Measurements from ENCODE around the gene CEP135.

Gene CEP135, protein sequence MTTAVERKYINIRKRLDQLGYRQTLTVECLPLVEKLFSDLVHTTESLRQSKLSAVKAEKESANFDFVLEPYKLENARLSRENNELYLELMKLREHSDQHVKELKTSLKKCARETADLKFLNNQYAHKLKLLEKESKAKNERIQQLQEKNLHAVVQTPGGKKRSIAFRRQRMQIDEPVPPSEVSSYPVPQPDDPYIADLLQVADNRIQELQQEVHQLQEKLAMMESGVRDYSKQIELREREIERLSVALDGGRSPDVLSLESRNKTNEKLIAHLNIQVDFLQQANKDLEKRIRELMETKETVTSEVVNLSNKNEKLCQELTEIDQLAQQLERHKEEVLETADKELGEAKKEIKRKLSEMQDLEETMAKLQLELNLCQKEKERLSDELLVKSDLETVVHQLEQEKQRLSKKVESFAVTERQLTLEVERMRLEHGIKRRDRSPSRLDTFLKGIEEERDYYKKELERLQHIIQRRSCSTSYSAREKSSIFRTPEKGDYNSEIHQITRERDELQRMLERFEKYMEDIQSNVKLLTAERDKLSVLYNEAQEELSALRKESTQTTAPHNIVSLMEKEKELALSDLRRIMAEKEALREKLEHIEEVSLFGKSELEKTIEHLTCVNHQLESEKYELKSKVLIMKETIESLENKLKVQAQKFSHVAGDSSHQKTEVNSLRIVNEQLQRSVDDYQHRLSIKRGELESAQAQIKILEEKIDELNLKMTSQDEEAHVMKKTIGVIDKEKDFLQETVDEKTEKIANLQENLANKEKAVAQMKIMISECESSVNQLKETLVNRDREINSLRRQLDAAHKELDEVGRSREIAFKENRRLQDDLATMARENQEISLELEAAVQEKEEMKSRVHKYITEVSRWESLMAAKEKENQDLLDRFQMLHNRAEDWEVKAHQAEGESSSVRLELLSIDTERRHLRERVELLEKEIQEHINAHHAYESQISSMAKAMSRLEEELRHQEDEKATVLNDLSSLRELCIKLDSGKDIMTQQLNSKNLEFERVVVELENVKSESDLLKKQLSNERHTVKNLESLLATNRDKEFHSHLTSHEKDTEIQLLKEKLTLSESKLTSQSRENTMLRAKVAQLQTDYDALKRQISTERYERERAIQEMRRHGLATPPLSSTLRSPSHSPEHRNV

DNA sequence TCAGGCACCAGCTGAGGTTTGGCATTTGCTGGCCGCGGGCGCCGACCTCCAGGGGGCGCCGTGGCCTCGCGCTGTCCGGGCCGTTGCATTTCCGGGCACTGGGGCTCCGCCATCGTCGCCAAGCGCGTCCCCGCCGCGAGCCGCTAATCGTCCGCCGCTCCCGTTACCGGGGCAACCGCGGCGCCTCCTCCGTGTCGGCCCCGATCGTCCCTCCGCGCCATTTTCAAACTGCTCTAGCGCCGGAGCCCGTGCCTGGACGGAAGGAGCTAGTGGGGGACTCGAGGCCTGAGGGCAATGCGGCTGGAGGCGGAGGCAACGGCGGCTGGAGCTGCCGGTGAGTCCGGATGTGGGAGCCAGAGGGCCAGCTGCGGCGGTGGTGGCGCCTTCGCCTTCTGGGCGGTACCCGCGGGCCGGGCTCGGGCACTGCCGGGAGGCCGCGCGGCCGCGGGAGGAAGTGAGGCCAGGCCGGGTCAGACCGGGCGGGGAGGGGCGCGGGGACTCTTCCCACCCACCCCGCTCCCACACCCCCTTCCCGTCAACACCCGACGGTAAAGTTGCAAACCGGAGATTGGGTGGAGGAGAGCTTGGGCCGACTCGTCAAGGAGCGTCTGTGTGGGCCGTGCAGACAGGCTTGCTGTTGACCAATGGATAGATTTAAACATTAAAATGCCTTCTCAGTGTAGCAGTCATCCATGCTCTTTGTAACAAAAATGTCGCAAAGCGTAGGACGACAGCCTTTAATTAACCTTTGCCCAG lies at the start of gene CEP135:
Gene CEP135 (plus strand): TSS at position 220 of the 756 bp plus-strand sequence. CDS start 3,186 bp downstream, outside the sequence.
- peak within 1 kb of the TSS; percentile 85 for H3K4me3 Mint-ChIP-seq
- peak within 1 kb of the TSS; percentile 97 for H3K27ac Mint-ChIP-seq
- H3K4me1 Mint-ChIP-seq (ENCODE audit: low read depth): peaks cover 34% of the 10 kb centered on the region
- no peaks in the 10 kb centered on the region for H3K9me3 Mint-ChIP-seq
- H3K36me3 Mint-ChIP-seq (ENCODE audit: low read depth): peaks cover 23% of the 10 kb centered on the region
- H3K27me3 Mint-ChIP-seq: no peaks in the 10 kb centered on the region
- intact Hi-C loops (cut with micrococcal nuclease): loop anchor here (2.0 to 10.0 kb wide), 6 partner anchors 42 to 1028 kb away; partner anchors contain the start of genes AASDH, EXOC1, NOA1 and POLR2B

GRCh38 chr4:55902677-55903076 lies 46.1 kb upstream of the CEP135 start:
- no peaks in the 10 kb centered on the region for H3K27me3 Mint-ChIP-seq
- peaks cover 52% of the 10 kb centered on the region for H3K36me3 Mint-ChIP-seq (ENCODE audit: low read depth)
- H3K4me1 Mint-ChIP-seq (ENCODE audit: low read depth): no peaks in the 10 kb centered on the region
- H3K27ac Mint-ChIP-seq: peak overlapping the region; percentile 11
- no peak overlapping the region for H3K4me3 Mint-ChIP-seq
- intact Hi-C loops (cut with micrococcal nuclease): no loop called here
- no peaks in the 10 kb centered on the region for H3K9me3 Mint-ChIP-seq

DNA sequence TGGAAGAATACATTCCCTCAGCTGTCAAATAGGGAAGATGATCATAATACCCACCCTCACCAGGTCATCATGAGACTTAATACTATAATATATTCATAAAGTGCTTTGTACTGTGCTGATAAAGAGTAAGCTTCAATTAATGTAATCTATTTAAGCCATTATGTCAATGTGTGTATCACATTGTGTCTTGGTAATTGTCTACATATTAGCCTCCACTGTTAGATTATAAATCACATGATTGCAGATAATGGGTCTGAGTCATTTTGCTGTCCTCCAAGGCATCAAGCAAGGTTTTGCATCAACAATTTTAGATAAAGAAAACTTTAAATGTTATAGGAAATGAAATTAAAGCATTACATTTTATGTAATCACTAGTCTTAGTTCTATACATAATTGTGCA lies 45.2 kb upstream of the CEP135 start:
- Mint-ChIP-seq H3K27ac (no peak overlapping the region), H3K36me3 (ENCODE audit: low read depth) (peaks cover 48% of the 10 kb centered on the region), H3K4me3 (no peak overlapping the region), H3K9me3 (no peaks in the 10 kb centered on the region), H3K27me3 (no peaks in the 10 kb centered on the region), H3K4me1 (ENCODE audit: low read depth) (no peaks in the 10 kb centered on the region)
- intact Hi-C loops (cut with micrococcal nuclease): no loop called here

- intact Hi-C loops (cut with micrococcal nuclease): no loop called here
- Mint-ChIP-seq H3K9me3 (no peaks in the 10 kb centered on the region), H3K27ac (no peak overlapping the region), H3K4me3 (no peak overlapping the region), H3K27me3 (no peaks in the 10 kb centered on the region), H3K4me1 (ENCODE audit: low read depth) (no peaks in the 10 kb centered on the region), H3K36me3 (ENCODE audit: low read depth) (peaks cover 48% of the 10 kb centered on the region)
Measured at GRCh38 chr4:55904576-55904975, 44.2 kb upstream of the CEP135 start.

DNA sequence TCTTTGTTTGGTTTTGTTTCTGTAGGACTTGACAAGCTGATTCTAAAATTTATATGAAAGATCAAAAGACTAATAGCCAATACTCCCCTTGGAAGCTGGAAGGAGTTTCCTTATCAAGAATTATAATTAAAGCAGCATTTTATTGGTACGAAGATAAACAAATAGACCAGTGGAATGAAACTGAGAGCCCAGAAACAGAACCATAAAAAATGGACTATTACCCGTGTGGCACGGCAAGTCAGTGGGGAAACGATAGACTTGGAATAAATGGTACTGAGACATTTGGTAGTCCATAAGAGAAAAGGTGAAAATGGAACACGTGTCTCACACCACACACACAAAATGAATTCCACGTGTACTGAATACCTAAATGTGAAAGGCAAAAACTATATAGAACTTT lies 42.4 kb upstream of the CEP135 start:
- H3K36me3 Mint-ChIP-seq (ENCODE audit: low read depth): peaks cover 41% of the 10 kb centered on the region
- H3K27ac Mint-ChIP-seq: no peak overlapping the region
- no peaks in the 10 kb centered on the region for H3K9me3 Mint-ChIP-seq
- no peaks in the 10 kb centered on the region for H3K27me3 Mint-ChIP-seq
- no peaks in the 10 kb centered on the region for H3K4me1 Mint-ChIP-seq (ENCODE audit: low read depth)
- intact Hi-C loops (cut with micrococcal nuclease): loop anchor here (5.0 kb wide), 1 partner anchor 41 kb away; the partner anchor contains the start of gene CEP135
- no peak overlapping the region for H3K4me3 Mint-ChIP-seq

GRCh38 chr4:55906989-55907388 lies 41.8 kb upstream of the CEP135 start:
- Mint-ChIP-seq H3K36me3 (ENCODE audit: low read depth) (peaks cover 41% of the 10 kb centered on the region), H3K27ac (no peak overlapping the region), H3K27me3 (no peaks in the 10 kb centered on the region), H3K4me1 (ENCODE audit: low read depth) (no peaks in the 10 kb centered on the region), H3K9me3 (no peaks in the 10 kb centered on the region), H3K4me3 (no peak overlapping the region)
- intact Hi-C loops (cut with micrococcal nuclease): loop anchor here (5.0 kb wide), 1 partner anchor 40 kb away; the partner anchor contains the start of gene CEP135

DNA sequence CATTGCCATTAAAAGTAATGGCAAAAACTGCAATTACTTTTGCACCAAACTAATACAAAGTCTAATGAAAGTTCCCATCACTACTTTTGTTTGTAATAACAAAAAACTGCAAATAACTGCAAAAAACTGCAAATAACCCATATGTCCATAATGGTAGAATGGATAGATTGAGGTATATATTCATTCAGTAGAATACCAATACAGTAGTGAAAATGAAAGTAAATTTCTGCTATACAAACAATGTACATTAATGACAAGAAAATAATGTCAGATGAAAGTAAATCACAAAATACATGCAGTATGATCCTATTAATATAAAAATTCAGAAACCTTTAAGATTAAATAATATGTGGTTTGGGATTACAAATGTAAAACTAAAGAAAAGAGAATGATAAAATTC lies 41.3 kb upstream of the CEP135 start:
- H3K27ac Mint-ChIP-seq: no peak overlapping the region
- no peaks in the 10 kb centered on the region for H3K27me3 Mint-ChIP-seq
- H3K36me3 Mint-ChIP-seq (ENCODE audit: low read depth): peaks cover 36% of the 10 kb centered on the region
- H3K4me3 Mint-ChIP-seq: no peak overlapping the region
- intact Hi-C loops (cut with micrococcal nuclease): loop anchor here (5.0 kb wide), 1 partner anchor 40 kb away; the partner anchor contains the start of gene CEP135
- no peaks in the 10 kb centered on the region for H3K9me3 Mint-ChIP-seq
- H3K4me1 Mint-ChIP-seq (ENCODE audit: low read depth): no peaks in the 10 kb centered on the region

- no peaks in the 10 kb centered on the region for H3K4me1 Mint-ChIP-seq (ENCODE audit: low read depth)
- H3K9me3 Mint-ChIP-seq: no peaks in the 10 kb centered on the region
- no peak overlapping the region for H3K4me3 Mint-ChIP-seq
- intact Hi-C loops (cut with micrococcal nuclease): no loop called here
- H3K27ac Mint-ChIP-seq: no peak overlapping the region
- no peaks in the 10 kb centered on the region for H3K27me3 Mint-ChIP-seq
- H3K36me3 Mint-ChIP-seq (ENCODE audit: low read depth): peaks cover 19% of the 10 kb centered on the region
Measured at GRCh38 chr4:55910140-55910539, 38.6 kb upstream of the CEP135 start.

DNA sequence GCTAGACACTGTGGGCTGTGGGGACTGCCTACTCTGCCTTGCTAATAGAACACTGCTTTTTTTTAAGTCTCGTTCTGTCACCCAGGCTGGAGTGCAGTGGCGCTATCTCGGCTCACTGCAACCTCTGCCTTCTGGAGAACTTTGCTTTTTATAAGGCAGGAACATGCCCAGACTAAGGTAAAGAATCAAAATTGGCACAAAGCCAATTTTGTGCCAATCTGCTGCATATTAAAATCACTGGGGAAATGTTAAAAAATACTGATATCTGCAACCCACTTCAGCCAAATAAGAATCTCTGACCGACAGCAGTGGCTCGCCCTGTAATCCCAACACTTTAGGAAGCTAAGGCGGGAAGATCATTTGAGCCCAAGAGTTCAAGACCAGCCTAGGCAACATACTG lies 36.5 kb upstream of the CEP135 start:
- H3K36me3 Mint-ChIP-seq (ENCODE audit: low read depth): no peaks in the 10 kb centered on the region
- no peaks in the 10 kb centered on the region for H3K4me1 Mint-ChIP-seq (ENCODE audit: low read depth)
- no peak overlapping the region for H3K4me3 Mint-ChIP-seq
- no peaks in the 10 kb centered on the region for H3K9me3 Mint-ChIP-seq
- no peaks in the 10 kb centered on the region for H3K27me3 Mint-ChIP-seq
- H3K27ac Mint-ChIP-seq: no peak overlapping the region
- intact Hi-C loops (cut with micrococcal nuclease): no loop called here

- peaks cover 6% of the 10 kb centered on the region for H3K4me1 Mint-ChIP-seq (ENCODE audit: low read depth)
- H3K4me3 Mint-ChIP-seq: no peak overlapping the region
- H3K27me3 Mint-ChIP-seq: no peaks in the 10 kb centered on the region
- intact Hi-C loops (cut with micrococcal nuclease): no loop called here
- H3K36me3 Mint-ChIP-seq (ENCODE audit: low read depth): no peaks in the 10 kb centered on the region
- no peaks in the 10 kb centered on the region for H3K9me3 Mint-ChIP-seq
- peak overlapping the region; percentile 48 for H3K27ac Mint-ChIP-seq
Measured at GRCh38 chr4:55920571-55920970, 28.2 kb upstream of the CEP135 start.

GRCh38 chr4:55921093-55921492 lies 27.7 kb upstream of the CEP135 start:
- Mint-ChIP-seq H3K27me3 (no peaks in the 10 kb centered on the region), H3K4me3 (no peak overlapping the region), H3K4me1 (ENCODE audit: low read depth) (peaks cover 6% of the 10 kb centered on the region), H3K36me3 (ENCODE audit: low read depth) (no peaks in the 10 kb centered on the region), H3K27ac (no peak overlapping the region), H3K9me3 (no peaks in the 10 kb centered on the region)
- intact Hi-C loops (cut with micrococcal nuclease): no loop called here

- intact Hi-C loops (cut with micrococcal nuclease): no loop called here
Measured at GRCh38 chr4:55925241-55925640, 23.5 kb upstream of the CEP135 start.

DNA sequence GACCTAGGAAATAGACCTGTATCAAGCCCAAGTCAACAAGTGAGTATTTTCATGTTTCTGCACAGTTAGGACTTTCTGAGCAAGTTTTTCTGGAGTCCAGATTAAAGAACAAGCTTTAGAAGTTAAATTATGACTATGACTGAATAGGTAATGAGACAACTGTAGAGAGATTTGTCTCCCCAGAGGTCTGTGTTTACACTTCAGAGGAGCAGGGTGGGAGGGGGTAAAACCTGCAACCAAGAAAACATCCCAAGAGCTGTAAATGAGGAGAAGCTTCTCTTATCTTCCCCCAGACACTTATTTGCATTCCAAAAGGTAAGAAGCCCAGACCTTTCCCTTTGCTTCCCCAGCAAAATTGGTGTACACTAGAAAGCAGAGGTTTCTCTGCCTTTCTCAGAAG lies 22.1 kb upstream of the CEP135 start:
- Mint-ChIP-seq H3K36me3 (ENCODE audit: low read depth) (no peaks in the 10 kb centered on the region), H3K4me3 (no peak overlapping the region), H3K9me3 (no peaks in the 10 kb centered on the region), H3K27ac (no peak overlapping the region), H3K4me1 (ENCODE audit: low read depth) (peaks cover 15% of the 10 kb centered on the region), H3K27me3 (no peaks in the 10 kb centered on the region)
- intact Hi-C loops (cut with micrococcal nuclease): no loop called here

More at GRCh38 chr4:55925241-55925640, 23.5 kb upstream of the CEP135 start:
- Mint-ChIP-seq H3K27ac (no peak overlapping the region), H3K4me3 (no peak overlapping the region), H3K9me3 (no peaks in the 10 kb centered on the region), H3K36me3 (ENCODE audit: low read depth) (no peaks in the 10 kb centered on the region), H3K27me3 (no peaks in the 10 kb centered on the region), H3K4me1 (ENCODE audit: low read depth) (peaks cover 10% of the 10 kb centered on the region)
